Measurements from ENCODE around the gene GPAT2.
"Not testable (repeated sequence)": the region's sequence is repeated elsewhere in the genome, so short reads cannot be mapped to it uniquely, and the experiment has no call there.

Gene GPAT2, protein sequence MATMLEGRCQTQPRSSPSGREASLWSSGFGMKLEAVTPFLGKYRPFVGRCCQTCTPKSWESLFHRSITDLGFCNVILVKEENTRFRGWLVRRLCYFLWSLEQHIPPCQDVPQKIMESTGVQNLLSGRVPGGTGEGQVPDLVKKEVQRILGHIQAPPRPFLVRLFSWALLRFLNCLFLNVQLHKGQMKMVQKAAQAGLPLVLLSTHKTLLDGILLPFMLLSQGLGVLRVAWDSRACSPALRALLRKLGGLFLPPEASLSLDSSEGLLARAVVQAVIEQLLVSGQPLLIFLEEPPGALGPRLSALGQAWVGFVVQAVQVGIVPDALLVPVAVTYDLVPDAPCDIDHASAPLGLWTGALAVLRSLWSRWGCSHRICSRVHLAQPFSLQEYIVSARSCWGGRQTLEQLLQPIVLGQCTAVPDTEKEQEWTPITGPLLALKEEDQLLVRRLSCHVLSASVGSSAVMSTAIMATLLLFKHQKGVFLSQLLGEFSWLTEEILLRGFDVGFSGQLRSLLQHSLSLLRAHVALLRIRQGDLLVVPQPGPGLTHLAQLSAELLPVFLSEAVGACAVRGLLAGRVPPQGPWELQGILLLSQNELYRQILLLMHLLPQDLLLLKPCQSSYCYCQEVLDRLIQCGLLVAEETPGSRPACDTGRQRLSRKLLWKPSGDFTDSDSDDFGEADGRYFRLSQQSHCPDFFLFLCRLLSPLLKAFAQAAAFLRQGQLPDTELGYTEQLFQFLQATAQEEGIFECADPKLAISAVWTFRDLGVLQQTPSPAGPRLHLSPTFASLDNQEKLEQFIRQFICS

DNA sequence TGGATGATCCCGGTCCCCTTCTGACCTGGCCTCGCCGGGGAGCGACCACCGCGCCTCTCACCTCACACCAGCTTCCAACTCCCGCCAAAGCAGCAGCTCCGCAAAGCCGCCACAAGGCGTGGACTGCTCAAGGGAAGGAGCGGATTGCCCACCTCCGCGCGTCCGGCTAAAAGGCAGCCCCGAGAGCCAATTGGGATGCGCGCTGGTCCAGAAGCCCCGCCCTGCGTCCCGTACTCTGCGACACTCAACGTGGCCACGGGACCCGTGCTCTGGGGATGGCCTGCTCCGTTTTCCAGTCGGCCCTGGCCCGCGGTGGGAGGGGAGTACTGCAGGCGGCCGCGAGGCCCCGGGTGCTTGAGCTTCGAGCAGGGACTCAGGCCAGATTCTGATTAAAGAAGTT lies at the start of gene GPAT2:
Gene GPAT2 (minus strand): TSS at position 125 of the 400 bp plus-strand sequence. CDS start 2,557 bp downstream, outside the sequence.
- not testable (repeated sequence) for DNase-seq

DNA sequence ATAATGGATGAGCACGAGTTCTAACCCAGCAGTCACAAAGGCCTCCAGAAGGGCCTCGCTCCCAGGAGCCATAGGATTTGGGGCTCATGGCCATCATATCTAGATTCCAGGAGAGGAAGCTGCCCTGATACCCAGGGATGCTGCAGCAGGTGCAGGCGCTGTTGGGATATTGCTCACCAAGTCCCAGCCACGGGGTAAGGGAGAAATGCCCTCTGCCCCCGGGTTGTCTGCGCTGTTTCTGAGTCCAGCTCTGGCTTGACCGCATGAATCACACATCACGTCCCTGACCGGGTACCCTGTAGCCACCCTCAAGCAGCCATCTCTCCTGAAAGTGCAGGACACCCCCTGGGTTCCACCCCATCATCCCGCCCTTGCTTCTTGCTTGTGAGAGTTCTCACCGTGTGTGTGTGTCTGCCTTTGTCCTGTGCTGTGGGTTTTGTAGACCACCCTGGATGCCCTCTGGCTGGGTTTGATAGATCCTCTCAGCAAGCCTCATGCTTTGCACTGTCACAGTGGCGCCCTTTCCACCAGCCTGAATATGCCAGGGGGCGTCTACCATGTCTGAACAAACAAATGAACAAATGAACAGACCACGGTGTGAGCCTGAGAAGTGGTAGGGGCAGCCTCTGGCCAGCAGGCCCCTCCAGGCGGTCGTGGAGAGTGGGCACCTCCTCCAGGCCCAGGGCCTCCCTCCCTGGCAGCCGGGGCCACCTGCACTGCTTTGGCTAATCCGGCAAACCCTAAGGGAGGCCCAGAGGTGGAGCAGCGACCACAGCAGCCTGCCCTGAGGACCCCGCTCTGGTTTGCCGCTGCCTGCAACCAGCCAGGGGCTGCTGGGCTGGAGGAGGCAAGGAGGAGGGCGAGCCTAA lies 49.5 kb upstream of the GPAT2 start:
- DNase-seq: no peak

DNA sequence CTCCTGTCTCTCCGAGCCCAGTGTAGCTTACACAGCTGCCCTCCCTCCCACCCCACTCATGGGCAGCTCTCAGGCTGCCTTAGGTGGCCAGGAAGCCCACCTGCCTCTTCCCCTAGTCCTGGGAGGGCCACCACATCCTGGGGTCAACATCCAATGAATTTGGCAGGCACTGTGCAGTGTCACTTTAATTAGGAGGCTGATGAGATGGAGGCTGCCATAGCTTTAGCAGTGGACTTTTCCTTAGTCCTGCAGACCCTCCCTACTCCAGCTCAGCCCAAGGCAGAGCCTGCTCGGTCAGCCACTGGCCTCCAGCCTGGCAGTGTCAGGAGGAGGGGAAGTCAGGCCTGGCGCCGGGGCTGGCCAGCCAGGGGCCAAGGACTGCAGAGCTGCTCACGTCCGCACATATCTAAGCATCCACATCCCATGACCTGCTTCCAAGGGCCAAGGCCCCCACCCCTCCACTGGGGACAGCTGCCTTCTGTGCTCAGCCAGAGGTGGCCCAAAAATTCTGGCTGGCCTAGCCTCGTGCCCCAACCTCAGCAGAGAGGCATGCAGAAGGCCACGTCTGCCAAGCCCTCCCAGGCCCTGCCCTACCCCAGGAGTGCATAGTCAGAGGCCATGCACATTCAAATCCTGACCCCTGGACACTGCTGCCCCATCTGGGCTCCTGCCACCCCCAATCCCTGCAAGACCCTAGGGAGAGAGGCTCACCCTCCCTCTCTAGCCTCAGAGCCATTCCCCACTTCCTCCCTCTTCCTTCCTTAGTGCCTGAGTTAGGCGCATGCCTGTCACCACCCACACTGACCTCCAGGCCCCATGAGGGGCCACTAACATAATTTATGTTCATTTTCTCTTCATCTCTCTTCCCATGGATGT lies 48.6 kb upstream of the GPAT2 start:
- DNase-seq: no peak

DNA sequence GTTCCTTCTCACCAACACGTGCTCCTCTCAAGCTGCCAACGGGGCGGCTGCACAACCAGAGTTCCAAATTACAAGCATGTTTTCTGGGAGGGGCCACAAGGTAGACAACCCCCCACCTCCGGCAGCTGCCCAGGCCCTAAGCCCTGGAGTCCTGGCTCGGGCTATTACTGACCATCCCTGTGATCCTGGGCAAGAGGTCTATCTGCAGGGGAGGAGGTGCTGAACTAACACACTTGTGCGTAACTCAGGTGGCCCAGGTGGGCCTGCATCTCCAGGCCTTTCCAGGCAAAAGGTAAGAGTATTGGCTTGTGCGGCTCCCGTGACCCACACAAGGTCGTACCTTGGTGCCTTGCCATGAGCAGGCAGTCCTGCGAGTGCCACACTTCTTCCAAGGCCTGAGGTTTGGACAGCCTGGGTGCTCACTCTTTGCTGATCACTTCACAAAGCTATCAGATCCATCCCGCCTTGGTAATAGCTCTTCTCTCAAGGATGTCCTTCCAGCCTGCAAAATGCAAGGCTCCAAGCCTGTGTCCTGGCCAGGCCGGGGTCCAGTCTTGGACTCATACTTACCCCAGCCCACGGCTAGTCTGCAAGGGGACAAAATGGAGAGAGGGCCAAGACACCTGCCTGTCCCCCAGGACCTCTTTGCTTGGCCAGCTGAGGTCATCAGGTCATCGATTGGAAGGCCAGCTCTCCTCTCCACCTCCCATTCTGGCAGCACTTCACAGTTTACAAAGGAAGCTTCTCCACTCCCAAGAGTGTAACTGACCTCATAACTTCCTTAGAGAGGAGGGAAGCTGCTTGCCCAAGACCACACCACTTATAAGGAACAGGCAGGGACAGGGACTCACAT lies 47.7 kb upstream of the GPAT2 start:
- DNase-seq: no peak

DNA sequence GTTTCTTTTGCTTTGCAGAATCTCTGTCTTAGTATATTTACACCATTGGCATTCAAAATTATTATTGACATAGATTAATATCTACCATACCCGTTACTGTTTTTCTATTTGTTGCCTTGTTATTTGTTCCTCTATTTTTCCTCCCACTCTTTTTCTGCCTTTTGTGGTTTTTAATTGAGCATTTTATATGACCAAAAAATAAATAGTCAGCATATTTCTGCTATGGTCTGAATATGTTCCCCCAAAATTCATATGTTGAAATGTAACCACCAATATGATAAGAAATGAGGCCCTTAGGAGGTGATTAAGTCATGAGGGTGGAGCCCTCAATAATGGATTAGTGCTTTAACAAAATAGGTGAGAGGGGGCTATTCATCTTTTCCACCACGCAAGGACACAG lies 46.3 kb upstream of the GPAT2 start:
- DNase-seq: no peak

DNA sequence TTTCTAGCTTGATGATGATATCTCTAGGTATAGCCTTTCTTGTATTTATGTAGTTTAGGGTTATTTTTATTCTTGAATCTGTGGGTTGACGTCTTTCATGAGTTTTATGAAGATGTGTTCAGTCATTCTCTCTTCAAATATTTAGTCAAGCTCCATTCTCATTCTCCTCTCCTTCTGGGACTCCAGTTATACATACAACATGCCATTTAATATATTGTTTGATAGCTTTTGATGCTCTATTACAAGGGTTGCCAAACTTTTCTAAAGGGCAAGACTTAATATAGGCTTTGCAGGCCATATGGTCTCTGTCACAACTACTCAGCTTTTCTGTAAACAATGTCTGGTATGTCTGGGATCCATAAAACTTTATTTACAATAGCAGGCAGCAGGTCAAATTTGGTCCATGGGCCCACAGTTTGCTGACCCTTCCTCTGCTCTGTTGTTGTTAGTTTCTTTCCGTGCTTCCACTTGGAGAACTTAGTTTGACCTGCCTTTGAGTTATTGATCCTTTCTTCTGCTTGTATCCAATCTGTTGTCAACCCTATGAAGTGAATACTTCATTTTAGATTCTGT lies 40.6 kb upstream of the GPAT2 start:
- DNase-seq: no peak

DNA sequence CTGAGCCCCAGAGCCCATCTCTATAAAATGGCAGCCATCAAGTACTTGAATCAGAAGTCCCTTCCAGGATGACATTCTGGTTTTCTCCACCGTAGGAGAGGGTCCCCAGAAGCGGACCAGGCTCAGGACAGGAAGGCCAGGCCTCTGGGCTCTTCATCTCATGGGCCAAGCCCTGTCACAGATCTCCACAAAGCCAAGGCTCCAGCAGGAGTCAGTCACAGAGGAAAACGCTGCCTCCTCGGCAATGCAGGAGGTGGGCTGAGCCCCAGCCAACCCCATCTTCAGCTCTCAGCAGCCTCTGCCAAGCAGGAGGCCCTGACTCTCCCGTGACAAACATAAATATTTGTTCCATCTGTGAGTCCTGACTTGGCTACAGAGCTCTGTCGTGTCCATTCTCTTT lies 39.4 kb upstream of the GPAT2 start:
- DNase-seq: no peak

DNA sequence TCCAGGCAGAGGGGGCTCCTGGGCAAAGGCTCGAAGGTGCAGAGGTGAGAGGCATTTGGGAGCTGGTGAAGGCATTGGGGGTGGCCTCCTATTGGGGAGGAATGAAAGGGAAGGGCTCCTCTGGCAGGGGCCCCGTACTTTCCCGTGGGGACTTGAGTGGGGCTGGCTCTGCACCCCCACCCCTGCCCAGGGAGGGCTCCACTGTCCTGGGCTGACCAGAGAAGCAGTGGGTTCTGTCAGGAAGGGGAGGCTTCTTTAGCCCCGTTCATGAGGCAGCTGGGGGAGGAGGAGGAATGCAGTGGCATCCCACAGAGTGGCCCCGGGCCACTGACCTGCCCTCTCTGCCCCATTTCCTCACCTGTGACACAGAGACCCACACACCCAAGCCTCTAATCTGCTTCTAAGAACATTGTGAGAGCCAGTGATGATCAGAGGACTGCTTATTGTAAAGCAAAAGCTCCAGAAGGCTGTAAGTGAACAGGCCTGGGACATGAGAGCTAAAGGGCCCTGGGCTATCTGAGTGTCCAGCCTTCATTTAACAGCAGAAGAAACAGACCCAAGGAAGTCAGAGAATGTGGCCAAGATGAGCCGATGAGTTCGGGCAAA lies 38.6 kb upstream of the GPAT2 start:
- no peak for DNase-seq

DNA sequence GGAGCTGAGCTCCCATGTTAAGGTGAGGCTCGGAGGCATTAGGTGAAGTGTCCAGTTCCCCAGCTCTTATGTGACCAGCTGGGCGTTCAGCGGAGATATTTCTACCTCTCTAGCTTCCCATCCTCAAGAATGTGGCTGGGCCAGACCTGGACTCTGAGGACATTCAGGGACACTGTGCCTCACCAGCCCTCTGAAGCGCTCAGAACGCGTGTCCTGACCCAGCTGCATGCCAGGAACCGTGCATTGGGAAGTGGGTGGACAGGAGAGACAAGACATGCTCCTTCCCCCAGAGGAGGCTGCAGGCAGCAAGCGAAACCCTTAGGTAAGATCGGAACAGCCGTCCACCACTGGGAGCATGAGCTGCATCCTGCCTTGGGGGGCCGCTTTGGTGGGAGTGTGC lies 38.0 kb upstream of the GPAT2 start:
- no peak for DNase-seq

DNA sequence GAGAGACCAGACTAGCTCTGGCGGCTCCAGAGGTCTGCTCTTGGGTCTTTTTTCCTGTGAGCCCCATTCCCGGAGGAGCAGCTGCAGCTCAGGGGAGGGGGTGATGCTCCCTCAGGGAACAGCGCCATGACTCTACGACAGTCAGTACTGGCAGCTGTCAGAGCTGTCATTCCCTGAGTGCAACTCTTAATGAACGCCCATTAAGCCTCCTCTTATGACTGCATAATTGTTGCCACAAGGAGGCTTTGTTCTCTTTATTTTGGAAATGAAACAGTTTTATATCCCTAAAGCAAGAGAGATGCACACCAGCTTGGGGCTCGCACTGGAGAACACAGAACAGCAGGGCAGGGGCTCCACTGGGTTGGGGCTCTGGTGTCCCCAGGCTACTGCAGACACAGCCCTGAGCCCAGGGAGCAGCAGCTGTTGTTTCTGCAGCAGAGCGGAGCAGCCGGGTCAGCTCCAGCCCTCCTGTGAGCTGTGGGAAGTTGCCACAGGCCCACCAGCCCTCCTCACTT lies 37.3 kb upstream of the GPAT2 start:
- DNase-seq: not testable (repeated sequence)

DNA sequence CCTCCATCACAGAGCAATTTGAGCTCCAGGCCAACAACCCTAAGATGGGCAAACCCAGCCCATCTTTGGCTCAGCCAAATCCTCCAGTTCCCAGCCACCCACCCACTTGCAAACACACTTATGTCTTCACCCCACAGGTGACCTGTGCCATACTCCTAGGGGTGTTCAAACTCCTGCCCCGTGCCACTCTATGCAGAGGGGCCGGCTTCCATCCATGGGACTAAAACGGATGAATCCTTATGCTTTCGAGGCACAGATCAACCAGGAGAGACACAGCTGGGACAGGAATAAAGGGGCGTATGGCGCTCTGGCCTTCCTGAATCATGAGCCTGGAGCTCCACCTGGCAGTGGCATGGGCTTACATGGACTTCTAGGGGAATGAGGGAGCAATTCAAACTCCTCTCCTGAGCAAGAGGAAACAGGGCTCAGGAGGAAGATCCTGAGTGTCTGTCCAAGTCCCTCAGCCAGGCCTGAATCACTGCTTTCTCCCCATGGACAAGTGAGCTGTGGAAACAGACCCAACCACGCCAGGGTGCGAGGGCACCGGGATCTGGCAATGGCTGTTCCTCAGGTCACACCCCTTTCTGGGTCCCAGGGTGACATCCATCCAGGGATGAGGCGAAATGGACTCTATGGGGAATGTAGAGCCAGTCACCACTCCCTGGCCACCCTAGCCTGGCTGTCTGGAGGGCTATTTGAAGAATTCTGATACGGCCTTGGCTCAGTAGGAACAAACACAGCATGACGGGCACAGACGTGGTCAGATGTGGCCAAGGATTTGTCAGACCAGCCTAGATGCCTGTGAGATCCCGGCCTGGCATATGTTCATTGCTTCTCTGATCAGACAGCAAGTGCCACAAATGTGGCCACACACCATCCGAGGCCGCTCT lies 36.6 kb upstream of the GPAT2 start:
- DNase-seq: not testable (repeated sequence)

DNA sequence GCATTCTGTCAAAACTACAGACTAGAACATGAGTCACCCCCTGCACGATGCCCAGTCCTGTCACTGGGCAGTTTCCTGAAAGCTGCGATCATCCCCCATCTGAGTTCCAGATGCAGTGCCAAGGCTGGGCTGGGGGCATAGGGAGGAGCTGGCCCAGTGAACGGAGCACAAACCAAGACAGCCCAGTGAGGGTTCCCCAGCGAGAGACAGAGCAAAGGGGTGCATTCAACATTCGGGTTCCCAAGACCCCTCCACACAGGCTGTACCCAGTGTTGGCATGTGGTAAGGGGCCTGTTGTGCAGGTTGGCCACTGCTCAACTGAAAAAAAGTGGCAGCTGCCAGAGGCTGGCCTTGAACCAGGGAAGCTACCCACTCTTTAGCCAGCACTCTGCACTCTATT lies 35.6 kb upstream of the GPAT2 start:
- not testable (repeated sequence) for DNase-seq

DNA sequence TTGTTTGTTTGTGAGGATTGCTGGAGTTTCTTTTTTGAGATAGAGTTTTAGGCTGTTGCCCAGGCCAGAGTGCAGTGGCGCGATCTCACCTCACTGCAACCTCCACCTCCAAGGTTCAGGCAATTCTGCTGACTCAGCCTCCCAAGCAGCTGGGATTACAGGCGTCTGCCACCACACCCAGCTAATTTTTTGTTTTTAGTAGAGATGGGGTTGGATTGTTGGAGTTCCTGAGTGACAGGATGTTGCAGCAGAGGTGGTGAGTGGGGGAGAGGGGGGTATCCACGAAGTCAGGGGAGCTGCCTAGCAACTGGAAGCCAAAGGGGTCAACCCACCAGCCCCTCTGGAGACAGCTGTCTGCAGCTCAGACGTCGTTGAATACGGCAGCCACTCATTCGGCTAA lies 35.2 kb upstream of the GPAT2 start:
- not testable (repeated sequence) for DNase-seq

DNA sequence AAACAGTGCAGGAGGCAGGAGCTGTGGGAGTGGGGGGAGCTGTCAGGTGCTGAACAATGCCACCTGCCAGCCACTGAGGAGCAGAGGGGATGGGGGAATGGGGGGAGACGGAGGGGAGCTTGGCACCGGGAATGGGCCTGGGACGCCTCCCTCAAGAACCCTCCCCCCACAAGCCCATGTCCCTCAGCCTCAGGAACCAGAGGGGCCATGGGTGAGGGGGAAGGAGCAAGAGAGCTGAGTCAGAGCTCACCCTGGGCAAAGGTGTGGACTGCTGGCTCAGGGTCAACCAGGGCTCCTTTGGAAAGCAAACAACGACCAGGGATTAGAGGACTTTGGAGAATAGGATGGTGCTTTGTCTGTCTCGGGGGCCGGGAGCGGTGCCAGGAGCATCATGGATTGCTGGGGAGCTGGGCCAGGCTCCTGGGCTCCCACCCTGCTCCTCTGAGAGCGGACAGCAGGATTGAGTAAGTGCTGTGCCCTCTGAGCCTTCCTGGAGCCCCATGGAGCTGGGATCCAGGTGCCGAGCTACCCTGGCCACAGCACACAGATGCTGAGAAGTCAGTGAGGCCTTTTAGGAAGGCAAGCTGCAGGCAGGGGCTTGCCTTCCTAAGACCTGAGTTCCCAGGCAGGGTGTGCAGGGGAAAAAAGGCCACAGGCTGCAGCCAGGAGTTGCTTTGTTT lies 33.3 kb upstream of the GPAT2 start:
- DNase-seq: not testable (repeated sequence)

DNA sequence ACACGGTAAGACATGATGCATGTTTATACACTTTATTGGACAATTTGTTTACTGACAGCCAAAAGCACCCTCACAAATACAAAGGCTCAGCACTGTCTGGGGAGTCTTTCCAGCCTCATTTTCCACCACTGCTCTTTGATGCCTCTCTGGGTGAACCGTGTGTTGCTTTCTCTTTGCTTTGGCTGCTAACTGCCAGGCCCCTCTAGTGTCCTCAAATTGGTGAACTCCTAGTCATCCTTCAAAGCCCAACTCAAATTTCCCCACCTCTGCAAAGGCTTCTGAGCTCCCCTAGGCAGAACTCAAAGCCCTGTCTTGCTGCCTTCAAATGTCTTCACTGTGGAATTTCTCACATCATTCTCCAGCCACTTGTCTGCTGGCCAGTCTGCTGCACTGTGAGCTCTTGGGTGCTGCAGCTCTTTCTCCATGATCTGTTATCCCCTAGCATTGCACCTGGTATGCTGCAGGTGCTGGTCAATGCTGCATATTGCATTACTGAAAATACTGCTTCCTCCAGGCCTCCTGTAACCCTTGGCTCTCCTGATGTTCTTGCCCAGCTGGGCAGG lies 32.5 kb upstream of the GPAT2 start:
- DNase-seq: not testable (repeated sequence)

DNA sequence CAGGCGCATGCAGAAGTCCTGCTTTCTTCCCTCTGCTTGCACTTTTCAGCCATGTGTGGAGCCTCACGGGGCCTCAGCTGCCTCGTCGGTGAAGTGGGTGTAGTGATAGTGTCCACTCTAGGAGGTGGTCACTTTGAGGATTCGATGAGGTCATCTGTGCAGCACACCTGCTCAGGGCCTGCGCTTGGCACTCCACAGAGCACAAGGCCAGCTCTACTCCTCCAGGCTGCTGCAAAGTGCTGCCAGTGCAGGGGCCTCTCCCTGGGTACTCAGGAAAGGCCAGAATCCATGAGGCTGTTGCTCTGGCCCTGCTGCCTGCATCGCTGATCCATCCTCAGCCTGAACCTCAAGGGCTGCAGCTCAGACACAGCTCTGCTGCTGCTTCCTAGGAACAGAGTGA lies 31.8 kb upstream of the GPAT2 start:
- not testable (repeated sequence) for DNase-seq

DNA sequence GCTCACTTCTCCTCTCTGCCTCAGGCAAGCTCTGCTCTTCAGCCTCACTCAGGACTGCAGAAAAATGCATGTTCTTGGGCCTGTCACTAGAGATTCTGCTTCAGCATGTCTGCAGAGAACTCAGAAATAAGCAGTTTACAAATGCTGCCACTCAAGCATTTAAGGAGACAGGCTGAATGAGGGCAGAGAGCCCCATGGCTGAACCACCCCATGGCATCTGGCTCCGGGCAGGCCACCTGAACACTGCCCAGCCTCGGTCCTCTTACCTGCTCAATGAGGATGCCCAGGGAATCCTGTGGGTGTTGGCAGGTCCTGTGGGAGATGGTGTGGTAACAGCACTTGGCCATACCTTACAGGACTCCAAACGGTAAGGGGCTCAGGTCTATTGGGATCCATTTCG lies 31.2 kb upstream of the GPAT2 start:
- not testable (repeated sequence) for DNase-seq

DNA sequence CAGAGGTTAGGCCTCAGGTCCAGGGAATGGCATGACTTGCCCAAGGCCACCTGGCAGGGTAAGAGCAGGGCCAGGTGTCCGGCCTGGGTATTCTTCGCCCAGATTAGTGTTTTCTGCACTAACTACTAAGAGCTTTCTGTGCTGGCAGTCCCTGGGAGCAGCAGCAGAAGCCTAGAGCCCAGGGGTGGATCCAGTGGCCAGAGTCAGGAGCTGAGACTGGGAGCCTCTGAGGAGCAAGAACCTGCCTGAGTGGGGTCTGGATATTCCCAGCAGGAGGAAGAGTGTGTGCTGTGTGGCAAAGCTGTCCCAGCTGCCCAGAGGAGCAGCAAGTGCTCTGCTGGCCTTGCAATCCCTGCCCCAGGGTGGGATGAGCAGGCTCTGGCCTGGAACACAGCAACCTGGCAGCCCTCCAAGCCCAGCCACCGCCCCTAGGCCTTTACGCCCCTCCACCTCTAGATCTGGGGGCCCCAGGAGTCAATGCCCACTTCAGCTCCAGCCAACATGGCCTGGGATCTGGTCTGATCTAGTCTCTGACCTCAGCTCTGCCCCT lies 30.7 kb upstream of the GPAT2 start:
- DNase-seq: no peak

Data from activated effector memory CD4-positive, alpha-beta T cell treated with Interleukin-2 at 50 U/mL for 16 hours (primary cell).